GM20000 (cell line): Measurements from ENCODE around the gene KCNJ3.

ENCODE experiments used
- DNase-seq: peaks from one replicate; pipeline ENCODE4 v3.0.0; 2012; ENCODE audit warnings: low spot score
- TF ChIP-seq, protein P1 (sequence below): IDR thresholded peaks from 2 replicates; pipeline ENCODE4 v1.5.1; 2012; ENCODE audit warnings: mild to moderate bottlenecking, control low read depth; ENCODE audit errors: extremely low read depth, missing control alignments

Gene KCNJ3

DNA sequence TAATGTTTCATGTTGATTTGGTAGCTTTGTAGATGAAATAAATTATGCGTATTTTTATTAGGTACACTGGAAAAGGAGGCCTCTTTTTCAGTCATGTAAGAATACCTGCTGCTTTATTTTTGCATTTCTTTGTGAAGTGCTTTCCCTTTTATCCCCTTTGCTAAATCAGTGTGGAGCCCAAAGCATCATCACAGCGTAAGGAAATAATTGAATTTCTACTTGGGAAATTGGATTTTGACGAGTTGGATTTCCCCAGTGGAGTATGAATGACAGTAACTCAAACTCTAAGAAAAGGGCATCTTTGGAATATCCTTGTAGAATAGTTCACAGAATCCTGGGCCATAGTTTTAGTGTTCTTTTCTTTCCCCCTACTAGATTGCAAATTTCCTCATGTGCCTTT, 97.2 kb downstream of the KCNJ3 start:
- TF ChIP-seq, protein P1, sequence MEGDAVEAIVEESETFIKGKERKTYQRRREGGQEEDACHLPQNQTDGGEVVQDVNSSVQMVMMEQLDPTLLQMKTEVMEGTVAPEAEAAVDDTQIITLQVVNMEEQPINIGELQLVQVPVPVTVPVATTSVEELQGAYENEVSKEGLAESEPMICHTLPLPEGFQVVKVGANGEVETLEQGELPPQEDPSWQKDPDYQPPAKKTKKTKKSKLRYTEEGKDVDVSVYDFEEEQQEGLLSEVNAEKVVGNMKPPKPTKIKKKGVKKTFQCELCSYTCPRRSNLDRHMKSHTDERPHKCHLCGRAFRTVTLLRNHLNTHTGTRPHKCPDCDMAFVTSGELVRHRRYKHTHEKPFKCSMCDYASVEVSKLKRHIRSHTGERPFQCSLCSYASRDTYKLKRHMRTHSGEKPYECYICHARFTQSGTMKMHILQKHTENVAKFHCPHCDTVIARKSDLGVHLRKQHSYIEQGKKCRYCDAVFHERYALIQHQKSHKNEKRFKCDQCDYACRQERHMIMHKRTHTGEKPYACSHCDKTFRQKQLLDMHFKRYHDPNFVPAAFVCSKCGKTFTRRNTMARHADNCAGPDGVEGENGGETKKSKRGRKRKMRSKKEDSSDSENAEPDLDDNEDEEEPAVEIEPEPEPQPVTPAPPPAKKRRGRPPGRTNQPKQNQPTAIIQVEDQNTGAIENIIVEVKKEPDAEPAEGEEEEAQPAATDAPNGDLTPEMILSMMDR: no peak
- DNase-seq: no peak

DNA sequence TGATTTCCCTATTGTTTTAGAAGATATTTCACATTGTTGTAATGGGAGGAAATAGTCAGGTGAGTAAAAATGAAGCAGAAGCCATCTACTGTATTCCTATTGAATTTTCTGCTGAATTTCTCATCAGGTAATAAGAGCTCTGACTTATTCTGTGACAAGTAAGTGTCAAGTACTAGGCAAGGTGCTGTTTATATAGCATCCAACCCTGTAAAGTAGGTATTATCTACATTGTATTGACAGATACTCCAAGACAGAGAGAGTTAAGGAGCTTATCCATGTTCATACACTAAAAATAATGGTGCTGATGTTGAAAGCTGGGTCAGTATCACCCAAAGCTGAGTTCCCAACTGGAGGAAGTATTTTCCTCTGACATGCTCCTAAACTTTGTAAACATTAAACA, 106.0 kb downstream of the KCNJ3 start:
- TF ChIP-seq, protein P1: no peak
- DNase-seq: no peak

DNA sequence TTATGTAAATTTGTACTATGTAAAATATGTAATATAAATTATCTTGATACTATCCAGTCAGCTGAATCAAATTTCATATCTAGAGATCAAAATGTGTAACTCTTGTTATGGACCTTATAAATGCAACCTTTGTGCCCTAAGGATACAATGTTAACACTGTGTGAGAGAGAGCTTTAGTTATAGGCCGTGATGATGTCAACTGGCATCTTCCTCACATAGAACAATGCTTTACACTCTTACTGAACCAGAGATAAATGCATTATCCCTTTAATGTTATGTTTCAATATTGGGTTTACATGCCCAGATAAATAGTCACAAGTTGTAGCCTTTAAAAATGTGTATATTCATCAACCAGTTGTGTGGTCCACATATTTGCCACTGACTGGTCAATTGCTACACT, 115.1 kb downstream of the KCNJ3 start:
- DNase-seq: no peak
- TF ChIP-seq, protein P1: no peak

DNA sequence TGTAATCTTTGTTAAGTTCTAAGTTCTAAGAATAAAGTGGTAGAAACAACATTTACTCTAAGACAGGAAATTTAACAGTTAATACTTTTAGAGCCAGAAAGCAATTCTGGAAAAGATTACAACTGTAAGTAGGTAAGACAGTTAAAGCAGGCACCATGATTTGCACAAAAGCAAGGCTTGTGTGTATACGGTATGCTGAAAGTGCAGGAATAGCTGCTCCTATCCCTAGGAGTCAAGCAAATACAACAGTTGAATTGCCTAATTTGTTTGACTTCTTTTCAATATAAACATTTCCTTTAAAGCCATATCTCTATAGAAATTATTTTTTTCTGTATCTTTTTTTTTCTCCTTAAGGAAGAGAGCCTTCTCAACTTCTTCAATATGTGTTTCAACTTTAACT, 116.4 kb downstream of the KCNJ3 start:
- TF ChIP-seq, protein P1: no peak
- DNase-seq: no peak

DNA sequence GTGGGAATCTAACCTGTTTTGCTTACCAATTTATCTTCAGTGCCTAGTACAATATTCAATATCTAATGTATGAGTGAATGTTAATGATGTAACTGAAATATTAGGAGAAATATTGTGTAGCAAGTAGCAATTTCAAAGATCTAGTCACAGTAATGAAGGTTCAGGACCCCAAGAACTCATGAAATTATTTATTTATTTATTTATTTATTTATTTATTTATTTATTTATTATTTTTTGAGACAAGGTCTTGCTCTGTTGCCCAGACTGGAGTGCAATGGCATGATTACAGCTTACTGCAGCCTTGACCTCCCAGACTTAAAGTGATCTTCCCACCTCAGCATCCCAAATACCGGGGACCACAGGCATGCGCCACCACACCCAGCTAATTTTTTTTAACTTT, 126.9 kb downstream of the KCNJ3 start:
- TF ChIP-seq, protein P1: no peak
- no peak for DNase-seq

DNA sequence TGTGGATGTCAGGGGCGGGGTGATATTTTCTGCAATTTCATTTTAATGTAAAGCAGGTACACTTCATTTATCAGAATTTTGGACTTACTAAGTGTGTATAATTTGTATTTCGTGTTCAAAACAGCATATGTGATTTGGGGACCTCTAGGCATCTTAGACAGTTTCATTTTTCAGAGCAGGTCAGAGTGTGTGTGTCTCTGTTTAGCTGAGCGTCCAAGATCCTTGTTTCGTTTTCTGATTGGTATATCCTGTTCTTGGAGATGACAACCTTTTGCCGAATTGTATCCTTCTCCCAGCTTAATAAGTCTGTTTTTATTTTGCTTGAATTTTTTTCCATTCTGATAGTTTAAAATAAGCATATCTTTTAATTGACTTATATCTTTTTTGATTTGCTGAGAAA, 128.3 kb downstream of the KCNJ3 start:
- TF ChIP-seq, protein P1: no peak
- no peak for DNase-seq

- TF ChIP-seq, protein P1: no peak
- no peak for DNase-seq
Measured at GRCh38 chr2:154827286-154827685, 128.8 kb downstream of the KCNJ3 start.
